GM04504 (cell line): ENCODE results near the gene MAPK1.
A peak's percentile ranks its signal among the peaks of the same experiment; 100 is the strongest.
"Not testable (repeated sequence)": the region's sequence is repeated elsewhere in the genome, so short reads cannot be mapped to it uniquely, and the experiment has no call there.

Source experiments
- DNase-seq: peaks from one replicate; pipeline ENCODE4 v3.0.0-alpha.2; 2012; ENCODE audit warnings: low read depth

Gene MAPK1

GRCh38 chr22:21725956-21726649, 141.3 kb downstream of the MAPK1 start:
- no peak for DNase-seq

GRCh38 chr22:21724496-21724895, 142.9 kb downstream of the MAPK1 start:
- not testable (repeated sequence) for DNase-seq

GRCh38 chr22:21721195-21721852, 146.1 kb downstream of the MAPK1 start:
- not testable (repeated sequence) for DNase-seq

- DNase-seq: not testable (repeated sequence)
Observed at GRCh38 chr22:21720191-21720859, 147.1 kb downstream of the MAPK1 start.

- DNase-seq: no peak
Observed at GRCh38 chr22:21719024-21719423, 148.4 kb downstream of the MAPK1 start.

GRCh38 chr22:21718499-21718898, 148.9 kb downstream of the MAPK1 start:
- no peak for DNase-seq

GRCh38 chr22:21716395-21717122, 150.9 kb downstream of the MAPK1 start:
- DNase-seq: not testable (repeated sequence)

GRCh38 chr22:21714786-21715185, 152.7 kb downstream of the MAPK1 start:
- DNase-seq: no peak

GRCh38 chr22:21714059-21714770, 153.2 kb downstream of the MAPK1 start:
- DNase-seq: no peak

GRCh38 chr22:21713428-21714058, 153.9 kb downstream of the MAPK1 start:
- no peak for DNase-seq

- DNase-seq: peak; percentile 44
Observed at GRCh38 chr22:21712751-21713427, 154.6 kb downstream of the MAPK1 start.

- DNase-seq: no peak
Observed at GRCh38 chr22:21711851-21712250, 155.6 kb downstream of the MAPK1 start.

- no peak for DNase-seq
Observed at GRCh38 chr22:21710156-21710555, 157.3 kb downstream of the MAPK1 start.

GRCh38 chr22:21709688-21710087, 157.8 kb downstream of the MAPK1 start:
- no peak for DNase-seq

GRCh38 chr22:21708960-21709359, 158.5 kb downstream of the MAPK1 start:
- DNase-seq: no peak

- DNase-seq: no peak
Observed at GRCh38 chr22:21707677-21708076, 159.8 kb downstream of the MAPK1 start.
